GM23338 (cell line): ENCODE results near the gene PVALB. TPM values are rescaled to one million over a fixed set of nuclear protein-coding genes. Genes with fewer than 3 reads are reported as not detected.

Experiments used
- ATAC-seq: fragments of 200-7000 bp; cut with Tn5 transposase; 3 replicates; pipeline ENCODE4 v1.9.1; 2020
- DNase-seq: peaks from one replicate; pipeline ENCODE4 v3.0.0-alpha.2; 2015; ENCODE audit warnings: low spot score
- H2AFZ ChIP-seq: fragments of 200-600 bp; sonication (generic); 2 replicates; pipeline ENCODE4 v1.8.0; 2016; ENCODE audit warnings: antibody characterized with exemption, mild to moderate bottlenecking, moderate library complexity
- H3F3A ChIP-seq: fragments of 200-600 bp; sonication (generic); replicated peaks from 2 replicates; pipeline ENCODE4 v1.8.0; 2017; ENCODE audit warnings: antibody characterized with exemption, mixed run types, low read depth
- H3K27ac ChIP-seq: fragments of 200-600 bp; sonication (generic); 2 replicates; pipeline ENCODE4 v1.6.1; 2016; ENCODE audit warnings: low read depth
- H3K27me3 ChIP-seq: fragments of 200-600 bp; sonication (generic); 2 replicates; pipeline ENCODE4 v1.8.0; 2016; ENCODE audit warnings: mild to moderate bottlenecking, mixed run types, moderate library complexity; ENCODE audit not compliant: insufficient read depth
- H3K36me3 ChIP-seq: fragments of 200-600 bp; sonication (generic); 2 replicates; pipeline ENCODE4 v1.8.0; 2016; ENCODE audit warnings: mild to moderate bottlenecking; ENCODE audit not compliant: insufficient read depth
- H3K4me1 ChIP-seq: fragments of 200-600 bp; sonication (generic); 2 replicates; pipeline ENCODE4 v1.8.0; 2016; ENCODE audit warnings: mild to moderate bottlenecking, moderate library complexity; ENCODE audit not compliant: insufficient read depth
- H3K4me2 ChIP-seq: fragments of 200-600 bp; sonication (generic); 2 replicates; pipeline ENCODE4 v1.7.1; 2017; ENCODE audit warnings: mixed run types
- H3K4me3 ChIP-seq: fragments of 200-600 bp; sonication (generic); 2 replicates; pipeline ENCODE4 v1.6.1; 2016; ENCODE audit warnings: mixed run types
- H3K79me2 ChIP-seq: fragments of 200-600 bp; sonication (generic); replicated peaks from 2 replicates; pipeline ENCODE4 v1.8.0; 2017; ENCODE audit warnings: mild to moderate bottlenecking; ENCODE audit not compliant: insufficient read depth
- H3K9me2 ChIP-seq: fragments of 200-600 bp; sonication (generic); 2 replicates; pipeline ENCODE4 v1.8.0; 2017; ENCODE audit not compliant: insufficient read depth
- H4K20me1 ChIP-seq: fragments of 200-600 bp; sonication (generic); replicated peaks from 2 replicates; pipeline ENCODE4 v1.8.0; 2017; ENCODE audit warnings: mild to moderate bottlenecking; ENCODE audit not compliant: insufficient read depth
- H3K27ac Mint-ChIP-seq: 2 replicates; pipeline ENCODE4 v1.8.0; 2020; ENCODE audit warnings: inconsistent platforms, mild to moderate bottlenecking, moderate library complexity, mixed read lengths
- H3K27me3 Mint-ChIP-seq: 3 replicates; pipeline ENCODE4 v1.8.0; 2022; ENCODE audit warnings: low read depth, mild to moderate bottlenecking, moderate library complexity, mixed read lengths, inconsistent platforms; ENCODE audit not compliant: insufficient read depth, poor library complexity
- H3K36me3 Mint-ChIP-seq: 3 replicates; pipeline ENCODE4 v1.8.0; 2021; ENCODE audit warnings: low read depth, mild to moderate bottlenecking, inconsistent platforms, moderate library complexity, mixed read lengths
- H3K4me1 Mint-ChIP-seq: 3 replicates; pipeline ENCODE4 v1.8.0; 2020; ENCODE audit warnings: mild to moderate bottlenecking, inconsistent platforms, mixed read lengths
- H3K4me3 Mint-ChIP-seq: 3 replicates; pipeline ENCODE4 v1.8.0; 2021; ENCODE audit warnings: moderate library complexity, mild to moderate bottlenecking, inconsistent platforms, mixed read lengths
- H3K9me3 Mint-ChIP-seq: 3 replicates; pipeline ENCODE4 v1.8.0; 2020; ENCODE audit warnings: moderate library complexity, mild to moderate bottlenecking, inconsistent platforms, mixed read lengths
- EZH2 ChIP-seq: fragments of 200-600 bp; sonication (generic); IDR thresholded peaks from one replicate; pipeline ENCODE4 v1.8.0; 2017; ENCODE audit warnings: antibody characterized with exemption, mild to moderate bottlenecking, low read depth; ENCODE audit not compliant: unreplicated experiment
- EZH2phosphoT487 ChIP-seq: fragments of 200-600 bp; sonication (generic); IDR thresholded peaks from one replicate; pipeline ENCODE4 v1.8.1; 2018; ENCODE audit warnings: antibody characterized with exemption; ENCODE audit not compliant: unreplicated experiment
- JUNB ChIP-seq: IDR thresholded peaks from one replicate; pipeline ENCODE4 v1.6.1; 2016; ENCODE audit warnings: antibody characterized with exemption; ENCODE audit not compliant: unreplicated experiment
- REST ChIP-seq: IDR thresholded peaks from one replicate; pipeline ENCODE4 v1.6.1; 2018; ENCODE audit warnings: antibody characterized with exemption; ENCODE audit not compliant: unreplicated experiment
- ZNF114 ChIP-seq: fragments of 250-450 bp; sonication (Bioruptor Pico); IDR thresholded peaks from 2 replicates; pipeline ENCODE4 v1.5.0; 2020; ENCODE audit warnings: mild to moderate bottlenecking, moderate library complexity
- polyA plus RNA-seq: library from polyadenylated mRNA; unstranded; fragments of >200 nt; fragmentation: Nextera tagmentation; extraction: Ambion mirVana; gene quantifications from 2 replicates; pipeline ENCODE4 v1.2.1, GENCODE V29; 2016
- total RNA-seq: library from RNA; depleted of rRNA; stranded (reverse); fragments of >200 nt; shearing (Covaris generic); gene quantifications from 2 replicates; pipeline ENCODE4 v1.2.3, GENCODE V29; 2014
- TF ChIP-seq, protein P1 (sequence below), 2 experiments: fragments of 200-600 bp in 1 of 2; sonication (generic) in 1 of 2; conservative IDR thresholded peaks; 2 replicates each; pipeline versions ENCODE4 v1.5.1 to v1.6.1; 2016 to 2017; ENCODE audit warnings: antibody characterized with exemption in 2 of 2, low read depth in 2 of 2, mild to moderate bottlenecking in 2 of 2, moderate library complexity in 1 of 2
- TF ChIP-seq, protein P2 (sequence below): fragments of 250-450 bp; sonication (Bioruptor Pico); IDR thresholded peaks from 2 replicates; pipeline ENCODE4 v1.5.0; 2020; ENCODE audit warnings: mild to moderate bottlenecking, moderate library complexity

PVALB gene
- total and polyA plus RNA-seq, 2 experiments from 2014 or later = 7.9 TPM; not detected in 1

- Histone ChIP-seq H3K79me2 (no peaks in the 10 kb centered on the region), H3K4me1 (no peaks in the 10 kb centered on the region), H3K27me3 (peaks cover 17% of the 10 kb centered on the region), H3K4me3 (no peak within 1 kb of the TSS), H2AFZ (no peak within 1 kb of the TSS), H3K27ac (no peak within 1 kb of the TSS), H3F3A (no peaks in the 10 kb centered on the region), H3K9me2 (no peaks in the 10 kb centered on the region; the same call in 1 of the 2 replicates), H4K20me1 (no peaks in the 10 kb centered on the region), H3K36me3 (no peaks in the 10 kb centered on the region), H3K4me2 (no peak within 1 kb of the TSS)
- peaks cover 4% of the 10 kb centered on the region; the same call in 1 of the 3 replicates for H3K9me3 Mint-ChIP-seq
- TF ChIP-seq, protein P1, sequence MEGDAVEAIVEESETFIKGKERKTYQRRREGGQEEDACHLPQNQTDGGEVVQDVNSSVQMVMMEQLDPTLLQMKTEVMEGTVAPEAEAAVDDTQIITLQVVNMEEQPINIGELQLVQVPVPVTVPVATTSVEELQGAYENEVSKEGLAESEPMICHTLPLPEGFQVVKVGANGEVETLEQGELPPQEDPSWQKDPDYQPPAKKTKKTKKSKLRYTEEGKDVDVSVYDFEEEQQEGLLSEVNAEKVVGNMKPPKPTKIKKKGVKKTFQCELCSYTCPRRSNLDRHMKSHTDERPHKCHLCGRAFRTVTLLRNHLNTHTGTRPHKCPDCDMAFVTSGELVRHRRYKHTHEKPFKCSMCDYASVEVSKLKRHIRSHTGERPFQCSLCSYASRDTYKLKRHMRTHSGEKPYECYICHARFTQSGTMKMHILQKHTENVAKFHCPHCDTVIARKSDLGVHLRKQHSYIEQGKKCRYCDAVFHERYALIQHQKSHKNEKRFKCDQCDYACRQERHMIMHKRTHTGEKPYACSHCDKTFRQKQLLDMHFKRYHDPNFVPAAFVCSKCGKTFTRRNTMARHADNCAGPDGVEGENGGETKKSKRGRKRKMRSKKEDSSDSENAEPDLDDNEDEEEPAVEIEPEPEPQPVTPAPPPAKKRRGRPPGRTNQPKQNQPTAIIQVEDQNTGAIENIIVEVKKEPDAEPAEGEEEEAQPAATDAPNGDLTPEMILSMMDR (conservative IDR thresholded peaks at IDR 0.05; ENCODE audit: low read depth in 2 of 2) = no peak
- TF ChIP-seq REST (no peak), EZH2phosphoT487 (no peak), EZH2 (no peak), ZNF114 (CRISPR knock-in tag) (no peak), JUNB (no peak)
- TF ChIP-seq, protein P2, sequence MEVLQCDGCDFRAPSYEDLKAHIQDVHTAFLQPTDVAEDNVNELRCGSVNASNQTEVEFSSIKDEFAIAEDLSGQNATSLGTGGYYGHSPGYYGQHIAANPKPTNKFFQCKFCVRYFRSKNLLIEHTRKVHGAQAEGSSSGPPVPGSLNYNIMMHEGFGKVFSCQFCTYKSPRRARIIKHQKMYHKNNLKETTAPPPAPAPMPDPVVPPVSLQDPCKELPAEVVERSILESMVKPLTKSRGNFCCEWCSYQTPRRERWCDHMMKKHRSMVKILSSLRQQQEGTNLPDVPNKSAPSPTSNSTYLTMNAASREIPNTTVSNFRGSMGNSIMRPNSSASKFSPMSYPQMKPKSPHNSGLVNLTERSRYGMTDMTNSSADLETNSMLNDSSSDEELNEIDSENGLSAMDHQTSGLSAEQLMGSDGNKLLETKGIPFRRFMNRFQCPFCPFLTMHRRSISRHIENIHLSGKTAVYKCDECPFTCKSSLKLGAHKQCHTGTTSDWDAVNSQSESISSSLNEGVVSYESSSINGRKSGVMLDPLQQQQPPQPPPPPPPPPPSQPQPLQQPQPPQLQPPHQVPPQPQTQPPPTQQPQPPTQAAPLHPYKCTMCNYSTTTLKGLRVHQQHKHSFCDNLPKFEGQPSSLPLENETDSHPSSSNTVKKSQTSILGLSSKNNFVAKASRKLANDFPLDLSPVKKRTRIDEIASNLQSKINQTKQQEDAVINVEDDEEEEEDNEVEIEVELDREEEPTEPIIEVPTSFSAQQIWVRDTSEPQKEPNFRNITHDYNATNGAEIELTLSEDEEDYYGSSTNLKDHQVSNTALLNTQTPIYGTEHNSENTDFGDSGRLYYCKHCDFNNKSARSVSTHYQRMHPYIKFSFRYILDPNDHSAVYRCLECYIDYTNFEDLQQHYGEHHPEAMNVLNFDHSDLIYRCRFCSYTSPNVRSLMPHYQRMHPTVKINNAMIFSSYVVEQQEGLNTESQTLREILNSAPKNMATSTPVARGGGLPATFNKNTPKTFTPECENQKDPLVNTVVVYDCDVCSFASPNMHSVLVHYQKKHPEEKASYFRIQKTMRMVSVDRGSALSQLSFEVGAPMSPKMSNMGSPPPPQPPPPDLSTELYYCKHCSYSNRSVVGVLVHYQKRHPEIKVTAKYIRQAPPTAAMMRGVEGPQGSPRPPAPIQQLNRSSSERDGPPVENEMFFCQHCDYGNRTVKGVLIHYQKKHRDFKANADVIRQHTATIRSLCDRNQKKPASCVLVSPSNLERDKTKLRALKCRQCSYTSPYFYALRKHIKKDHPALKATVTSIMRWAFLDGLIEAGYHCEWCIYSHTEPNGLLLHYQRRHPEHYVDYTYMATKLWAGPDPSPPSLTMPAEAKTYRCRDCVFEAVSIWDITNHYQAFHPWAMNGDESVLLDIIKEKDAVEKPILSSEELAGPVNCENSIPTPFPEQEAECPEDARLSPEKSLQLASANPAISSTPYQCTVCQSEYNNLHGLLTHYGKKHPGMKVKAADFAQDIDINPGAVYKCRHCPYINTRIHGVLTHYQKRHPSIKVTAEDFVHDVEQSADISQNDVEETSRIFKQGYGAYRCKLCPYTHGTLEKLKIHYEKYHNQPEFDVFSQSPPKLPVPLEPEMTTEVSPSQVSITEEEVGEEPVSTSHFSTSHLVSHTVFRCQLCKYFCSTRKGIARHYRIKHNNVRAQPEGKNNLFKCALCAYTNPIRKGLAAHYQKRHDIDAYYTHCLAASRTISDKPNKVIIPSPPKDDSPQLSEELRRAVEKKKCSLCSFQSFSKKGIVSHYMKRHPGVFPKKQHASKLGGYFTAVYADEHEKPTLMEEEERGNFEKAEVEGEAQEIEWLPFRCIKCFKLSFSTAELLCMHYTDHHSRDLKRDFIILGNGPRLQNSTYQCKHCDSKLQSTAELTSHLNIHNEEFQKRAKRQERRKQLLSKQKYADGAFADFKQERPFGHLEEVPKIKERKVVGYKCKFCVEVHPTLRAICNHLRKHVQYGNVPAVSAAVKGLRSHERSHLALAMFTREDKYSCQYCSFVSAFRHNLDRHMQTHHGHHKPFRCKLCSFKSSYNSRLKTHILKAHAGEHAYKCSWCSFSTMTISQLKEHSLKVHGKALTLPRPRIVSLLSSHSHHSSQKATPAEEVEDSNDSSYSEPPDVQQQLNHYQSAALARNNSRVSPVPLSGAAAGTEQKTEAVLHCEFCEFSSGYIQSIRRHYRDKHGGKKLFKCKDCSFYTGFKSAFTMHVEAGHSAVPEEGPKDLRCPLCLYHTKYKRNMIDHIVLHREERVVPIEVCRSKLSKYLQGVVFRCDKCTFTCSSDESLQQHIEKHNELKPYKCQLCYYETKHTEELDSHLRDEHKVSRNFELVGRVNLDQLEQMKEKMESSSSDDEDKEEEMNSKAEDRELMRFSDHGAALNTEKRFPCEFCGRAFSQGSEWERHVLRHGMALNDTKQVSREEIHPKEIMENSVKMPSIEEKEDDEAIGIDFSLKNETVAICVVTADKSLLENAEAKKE = no peak
- ATAC-seq (no peak), DNase-seq (no peak)
- H3K27ac Mint-ChIP-seq = no peak within 1 kb of the TSS
- no peaks in the 10 kb centered on the region; the same call in 2 of the 3 replicates for H3K36me3 Mint-ChIP-seq
- H3K4me1 Mint-ChIP-seq = peaks cover 4% of the 10 kb centered on the region
- H3K4me3 Mint-ChIP-seq = no peak within 1 kb of the TSS
- H3K27me3 Mint-ChIP-seq = peaks cover 24% of the 10 kb centered on the region
Measured at GRCh38 chr22:36860821-36861659, 44.2 kb upstream of the PVALB start, which contains the start of gene NCF4. TSS of gene NCF4 (plus strand) at chr22:36861006. CDS start at chr22:36861172, 166 bp downstream.
